A204.1 (cell line): Measurements from ENCODE around the gene HLA-DPA1.

Experiments
- FAIRE-seq: peaks from 2 replicates; lab custom pipeline; 2012; peaks lifted over from hg19 to GRCh38; lab: Jason Lieb, UNC

HLA-DPA1 gene

GRCh38 chr6:33014841-33015634, 58.4 kb downstream of the HLA-DPA1 start:
- peak; percentile 95 for FAIRE-seq
